Cardiac muscle cell (in vitro differentiated cells and primary cell): ENCODE results near the gene VPS35L. TPM values are rescaled to one million over a fixed set of nuclear protein-coding genes. Genes with fewer than 3 reads are reported as not detected.

Source experiments
- DNase-seq, 2 donors: peaks; one replicate each; pipeline versions ENCODE4 v3.0.0 to v3.0.0-alpha.2; 2010 to 2017; ENCODE audit warnings: low read depth in 1 of 2, low spot score in 1 of 2
- H3K27ac ChIP-seq: fragments of 200-600 bp; sonication (generic); 2 replicates; pipeline ENCODE4 v1.5.1; 2016
- H3K27me3 ChIP-seq: fragments of 200-600 bp; sonication (generic); 2 replicates; pipeline ENCODE4 v1.6.0; 2016; ENCODE audit warnings: control low read depth
- H3K36me3 ChIP-seq: fragments of 200-600 bp; sonication (generic); 2 replicates; pipeline ENCODE4 v1.5.1; 2016; ENCODE audit warnings: control low read depth
- H3K4me1 ChIP-seq: fragments of 200-600 bp; sonication (generic); 2 replicates; pipeline ENCODE4 v1.8.1; 2017; ENCODE audit warnings: low read depth, mild to moderate bottlenecking, mixed run types
- H3K4me3 ChIP-seq: fragments of 200-600 bp; sonication (generic); 2 replicates; pipeline ENCODE4 v1.5.1; 2016; ENCODE audit warnings: mild to moderate bottlenecking
- H3K9me3 ChIP-seq: fragments of 200-600 bp; sonication (generic); 2 replicates; pipeline ENCODE4 v1.5.1; 2017; ENCODE audit warnings: low read depth, mild to moderate bottlenecking, control low read depth
- CTCF ChIP-seq: IDR thresholded peaks from 2 replicates; pipeline ENCODE4 v1.5.1; 2012; ENCODE audit warnings: low read depth, mild to moderate bottlenecking, low read length
- polyA plus RNA-seq: library from polyadenylated mRNA; unstranded; fragments of >200 nt; fragmentation: Nextera tagmentation; extraction: Ambion mirVana; gene quantifications from 2 replicates; pipeline ENCODE4 v1.2.1, GENCODE V29; 2016
- total RNA-seq: library from RNA; depleted of rRNA; stranded (reverse); fragments of >200 nt; gene quantifications from 2 replicates; pipeline ENCODE4 v1.2.3, GENCODE V29; 2016

Gene VPS35L
- total and polyA plus RNA-seq, 2 experiments from 2014 or later, result 31.5 to 61.6 TPM

GRCh38 chr16:19618876-19619275 lies 63.4 kb downstream of the VPS35L start:
- no peaks in the 10 kb centered on the region for H3K9me3 ChIP-seq
- TF ChIP-seq CTCF, result no peak
- DNase-seq, result no peak
- no peak overlapping the region for H3K4me3 ChIP-seq
- H3K36me3 ChIP-seq, result no peaks in the 10 kb centered on the region
- no peaks in the 10 kb centered on the region for H3K27me3 ChIP-seq
- no peak overlapping the region for H3K27ac ChIP-seq
- no peaks in the 10 kb centered on the region for H3K4me1 ChIP-seq

GRCh38 chr16:19621445-19621844 lies 65.9 kb downstream of the VPS35L start:
- DNase-seq, result no peak
- Histone ChIP-seq H3K27ac (no peak overlapping the region), H3K27me3 (no peaks in the 10 kb centered on the region), H3K36me3 (no peaks in the 10 kb centered on the region), H3K4me3 (no peak overlapping the region), H3K9me3 (no peaks in the 10 kb centered on the region), H3K4me1 (no peaks in the 10 kb centered on the region)
- no peak for TF ChIP-seq CTCF

- no peaks in the 10 kb centered on the region for H3K9me3 ChIP-seq
- H3K4me1 ChIP-seq, result no peaks in the 10 kb centered on the region
- no peak for TF ChIP-seq CTCF
- no peak for DNase-seq
- peaks cover 9% of the 10 kb centered on the region for H3K36me3 ChIP-seq
- H3K27me3 ChIP-seq, result no peaks in the 10 kb centered on the region
- no peak overlapping the region for H3K4me3 ChIP-seq
- no peak overlapping the region for H3K27ac ChIP-seq
Measured at GRCh38 chr16:19625039-19625438, 69.5 kb downstream of the VPS35L start.

- no peak overlapping the region for H3K27ac ChIP-seq
- no peaks in the 10 kb centered on the region for H3K27me3 ChIP-seq
- TF ChIP-seq CTCF, result no peak
- no peaks in the 10 kb centered on the region for H3K9me3 ChIP-seq
- H3K4me1 ChIP-seq, result no peaks in the 10 kb centered on the region
- no peak for DNase-seq
- H3K4me3 ChIP-seq, result no peak overlapping the region
- peaks cover 29% of the 10 kb centered on the region for H3K36me3 ChIP-seq
Measured at GRCh38 chr16:19636436-19637267, 81.1 kb downstream of the VPS35L start.

- DNase-seq, result peak in 1 of 2 donors; percentile 13
- Histone ChIP-seq H3K36me3 (peaks cover 36% of the 10 kb centered on the region), H3K4me1 (no peaks in the 10 kb centered on the region), H3K9me3 (no peaks in the 10 kb centered on the region), H3K27ac (peak overlapping the region; percentile 43), H3K27me3 (no peaks in the 10 kb centered on the region), H3K4me3 (no peak overlapping the region)
- TF ChIP-seq CTCF, result no peak
Measured at GRCh38 chr16:19639986-19640421, 84.5 kb downstream of the VPS35L start.
